Measurements from ENCODE around the gene RUFY1. TPM values are rescaled to one million over a fixed set of nuclear protein-coding genes. Genes with fewer than 3 reads are reported as not detected.
"Not testable (repeated sequence)": the region's sequence is repeated elsewhere in the genome, so short reads cannot be mapped to it uniquely, and the experiment has no call there.

Gene RUFY1
- total RNA-seq, 2 donors from 2014 or later = 37.1 to 44.0 TPM

DNA sequence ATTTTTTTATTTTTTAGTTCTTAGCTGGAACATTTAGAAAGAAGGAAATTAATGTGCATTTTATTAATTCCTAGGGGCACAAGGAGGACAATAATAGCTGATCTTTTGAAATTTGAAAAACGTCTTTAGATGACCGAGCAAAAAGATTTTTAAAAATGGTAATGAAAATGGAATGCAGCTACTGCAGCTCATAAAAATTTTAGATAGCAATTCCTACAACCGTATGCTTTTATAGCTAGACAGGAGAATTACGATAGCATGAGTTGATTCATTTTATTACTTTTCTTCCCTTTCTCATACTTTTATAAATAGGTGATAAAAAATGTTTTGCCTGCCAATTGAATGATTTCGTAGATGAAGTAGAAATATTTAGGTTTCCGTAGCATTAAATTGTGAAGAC, 13.7 kb upstream of the RUFY1 start:
- Histone ChIP-seq H3K9me3 (no peaks in the 10 kb centered on the region), H3K27me3 (no peaks in the 10 kb centered on the region)

GRCh38 chr5:179542170-179542569, 8.2 kb upstream of the RUFY1 start:
- no peak overlapping the region for H3K9ac ChIP-seq (ENCODE audit: low read depth in 2 of 2, low read length in 2 of 2)
- H3K9me3 ChIP-seq = no peaks in the 10 kb centered on the region
- H3K4me3 ChIP-seq = no peak overlapping the region
- no peaks in the 10 kb centered on the region for H3K4me1 ChIP-seq
- H3K27me3 ChIP-seq = no peaks in the 10 kb centered on the region
- no peak overlapping the region for H3K27ac ChIP-seq
- no peak for TF ChIP-seq CTCF (IDR thresholded peaks at IDR 0.05)
- intact Hi-C loops (cut with DNase I) = no loop called here
- no peak for DNase-seq
- no peaks in the 10 kb centered on the region for H3K36me3 ChIP-seq

More for the DNA sequence above, 13.7 kb upstream of the RUFY1 start:
- Histone ChIP-seq H3K4me1 (no peaks in the 10 kb centered on the region), H3K4me3 (no peak overlapping the region), H3K9ac (ENCODE audit: low read depth in 2 of 2, low read length in 2 of 2) (no peak overlapping the region), H3K27ac (no peak overlapping the region), H3K36me3 (no peaks in the 10 kb centered on the region)
- intact Hi-C loops (cut with DNase I) = no loop called here
- no peak for TF ChIP-seq CTCF (IDR thresholded peaks at IDR 0.05)
- DNase-seq = no peak

DNA sequence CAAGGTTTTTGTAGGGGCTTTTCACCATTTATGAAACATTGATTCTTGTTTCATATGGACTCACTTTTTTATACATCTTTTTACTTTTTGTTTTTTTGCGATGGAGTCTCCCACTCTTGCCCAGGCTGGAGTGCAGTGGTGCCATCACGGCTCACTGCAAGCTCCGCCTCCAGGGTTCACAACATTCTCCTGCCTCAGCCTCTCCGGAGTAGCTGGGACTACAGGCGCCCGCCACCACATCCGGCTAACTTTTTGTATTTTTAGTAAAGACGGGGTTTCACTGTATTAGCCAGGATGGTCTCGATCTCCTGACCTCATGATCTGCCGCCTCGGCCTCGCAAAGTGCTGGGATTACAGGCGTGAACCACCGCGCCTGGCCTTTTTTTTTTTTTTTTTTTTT, 7.1 kb upstream of the RUFY1 start:
- H3K4me3 ChIP-seq; H3K9ac ChIP-seq (ENCODE audit: low read depth in 2 of 2, low read length in 2 of 2); H3K27ac ChIP-seq; DNase-seq; intact Hi-C loops (cut with DNase I); H3K9me3 ChIP-seq; H3K36me3 ChIP-seq; H3K4me1 ChIP-seq; H3K27me3 ChIP-seq: not testable (repeated sequence)

GRCh38 chr5:179553006-179553405, 2.7 kb downstream of the RUFY1 start:
- Histone ChIP-seq H3K27me3 (no peaks in the 10 kb centered on the region), H3K9me3 (no peaks in the 10 kb centered on the region), H3K4me1 (no peaks in the 10 kb centered on the region), H3K27ac (no peak overlapping the region), H3K9ac (ENCODE audit: low read depth in 2 of 2, low read length in 2 of 2) (no peak overlapping the region), H3K36me3 (no peaks in the 10 kb centered on the region), H3K4me3 (no peak overlapping the region)
- DNase-seq = no peak
- TF ChIP-seq CTCF (IDR thresholded peaks at IDR 0.05) = no peak
- intact Hi-C loops (cut with DNase I) = loop anchor here (5.0 kb wide), 1 partner anchor 54 kb away; no protein-coding TSS in a partner anchor

- H3K27ac ChIP-seq = no peak overlapping the region
- H3K36me3 ChIP-seq = no peaks in the 10 kb centered on the region
- H3K4me1 ChIP-seq = no peaks in the 10 kb centered on the region
- no peak overlapping the region for H3K9ac ChIP-seq (ENCODE audit: low read depth in 2 of 2, low read length in 2 of 2)
- H3K27me3 ChIP-seq = no peaks in the 10 kb centered on the region
- no peak for DNase-seq
- no peak overlapping the region for H3K4me3 ChIP-seq
- no peaks in the 10 kb centered on the region for H3K9me3 ChIP-seq
- no peak for TF ChIP-seq CTCF (IDR thresholded peaks at IDR 0.05)
- intact Hi-C loops (cut with DNase I) = loop anchor here (5.0 kb wide), 1 partner anchor 53 kb away; no protein-coding TSS in a partner anchor
These were observed 3.5 kb downstream of the RUFY1 start for GRCh38 chr5:179553875-179554274.

GRCh38 chr5:179554981-179555380, 4.6 kb downstream of the RUFY1 start:
- Histone ChIP-seq H3K9ac (ENCODE audit: low read depth in 2 of 2, low read length in 2 of 2) (no peak overlapping the region), H3K27me3 (no peaks in the 10 kb centered on the region), H3K27ac (no peak overlapping the region), H3K4me1 (no peaks in the 10 kb centered on the region), H3K36me3 (no peaks in the 10 kb centered on the region), H3K4me3 (no peak overlapping the region), H3K9me3 (no peaks in the 10 kb centered on the region)
- intact Hi-C loops (cut with DNase I) = loop anchor here (5.0 kb wide), 1 partner anchor 52 kb away; no protein-coding TSS in a partner anchor
- no peak for DNase-seq
- TF ChIP-seq CTCF (IDR thresholded peaks at IDR 0.05) = no peak

GRCh38 chr5:179558261-179558799, 8.0 kb downstream of the RUFY1 start:
- H3K4me1 ChIP-seq; H3K36me3 ChIP-seq; intact Hi-C loops (cut with DNase I); H3K27me3 ChIP-seq; H3K4me3 ChIP-seq; H3K9ac ChIP-seq (ENCODE audit: low read depth in 2 of 2, low read length in 2 of 2); DNase-seq; H3K9me3 ChIP-seq: not testable (repeated sequence)
- peak overlapping the region; percentile 86 for H3K27ac ChIP-seq
